ENCODE measurements around the gene CNTNAP2.

Gene CNTNAP2

GRCh38 chr7:146655928-146656797, 539.6 kb downstream of the CNTNAP2 start:
- Mint-ChIP-seq H3K36me3 (ENCODE audit: low read depth) (no peaks in the 10 kb centered on the region), H3K27me3 (ENCODE audit: low read depth) (no peaks in the 10 kb centered on the region), H3K27ac (no peak overlapping the region)

GRCh38 chr7:146656988-146657387, 540.4 kb downstream of the CNTNAP2 start:
- no peak overlapping the region for H3K27ac Mint-ChIP-seq
- no peaks in the 10 kb centered on the region for H3K36me3 Mint-ChIP-seq (ENCODE audit: low read depth)
- peaks cover 3% of the 10 kb centered on the region for H3K9me3 Mint-ChIP-seq
- no peaks in the 10 kb centered on the region for H3K4me1 Mint-ChIP-seq (ENCODE audit: low read depth)
- no peaks in the 10 kb centered on the region for H3K27me3 Mint-ChIP-seq (ENCODE audit: low read depth)
- no peak overlapping the region for H3K4me3 Mint-ChIP-seq

More at GRCh38 chr7:146655928-146656797, 539.6 kb downstream of the CNTNAP2 start:
- Mint-ChIP-seq H3K9me3 (peaks cover 3% of the 10 kb centered on the region), H3K4me1 (ENCODE audit: low read depth) (no peaks in the 10 kb centered on the region), H3K4me3 (no peak overlapping the region)

GRCh38 chr7:146658604-146659003, 542.0 kb downstream of the CNTNAP2 start:
- Mint-ChIP-seq H3K27ac (no peak overlapping the region), H3K4me3 (no peak overlapping the region), H3K9me3 (peaks cover 3% of the 10 kb centered on the region), H3K4me1 (ENCODE audit: low read depth) (no peaks in the 10 kb centered on the region), H3K36me3 (ENCODE audit: low read depth) (no peaks in the 10 kb centered on the region), H3K27me3 (ENCODE audit: low read depth) (no peaks in the 10 kb centered on the region)

GRCh38 chr7:146659732-146660131, 543.1 kb downstream of the CNTNAP2 start:
- Mint-ChIP-seq H3K4me3 (no peak overlapping the region), H3K4me1 (ENCODE audit: low read depth) (no peaks in the 10 kb centered on the region), H3K9me3 (peaks cover 3% of the 10 kb centered on the region), H3K27ac (no peak overlapping the region), H3K36me3 (ENCODE audit: low read depth) (no peaks in the 10 kb centered on the region), H3K27me3 (ENCODE audit: low read depth) (no peaks in the 10 kb centered on the region)

- H3K4me1 Mint-ChIP-seq (ENCODE audit: low read depth), result no peaks in the 10 kb centered on the region
- peaks cover 3% of the 10 kb centered on the region for H3K9me3 Mint-ChIP-seq
- H3K27me3 Mint-ChIP-seq (ENCODE audit: low read depth), result no peaks in the 10 kb centered on the region
- no peak overlapping the region for H3K4me3 Mint-ChIP-seq
- H3K27ac Mint-ChIP-seq, result no peak overlapping the region
- no peaks in the 10 kb centered on the region for H3K36me3 Mint-ChIP-seq (ENCODE audit: low read depth)
Observed at GRCh38 chr7:146660839-146661238, 544.2 kb downstream of the CNTNAP2 start.

GRCh38 chr7:146661435-146661834, 544.8 kb downstream of the CNTNAP2 start:
- H3K27ac Mint-ChIP-seq, result no peak overlapping the region
- H3K4me1 Mint-ChIP-seq (ENCODE audit: low read depth), result no peaks in the 10 kb centered on the region
- H3K27me3 Mint-ChIP-seq (ENCODE audit: low read depth), result no peaks in the 10 kb centered on the region
- H3K36me3 Mint-ChIP-seq (ENCODE audit: low read depth), result no peaks in the 10 kb centered on the region
- peaks cover 8% of the 10 kb centered on the region for H3K9me3 Mint-ChIP-seq
- H3K4me3 Mint-ChIP-seq, result no peak overlapping the region

- H3K9me3 Mint-ChIP-seq, result peaks cover 13% of the 10 kb centered on the region
- H3K4me1 Mint-ChIP-seq (ENCODE audit: low read depth), result no peaks in the 10 kb centered on the region
- H3K36me3 Mint-ChIP-seq (ENCODE audit: low read depth), result no peaks in the 10 kb centered on the region
- no peak overlapping the region for H3K4me3 Mint-ChIP-seq
- no peaks in the 10 kb centered on the region for H3K27me3 Mint-ChIP-seq (ENCODE audit: low read depth)
- H3K27ac Mint-ChIP-seq, result no peak overlapping the region
Observed at GRCh38 chr7:146661929-146662328, 545.3 kb downstream of the CNTNAP2 start.

- H3K9me3 Mint-ChIP-seq, result peaks cover 16% of the 10 kb centered on the region
- H3K4me3 Mint-ChIP-seq, result no peak overlapping the region
- no peaks in the 10 kb centered on the region for H3K27me3 Mint-ChIP-seq (ENCODE audit: low read depth)
- H3K27ac Mint-ChIP-seq, result no peak overlapping the region
- H3K36me3 Mint-ChIP-seq (ENCODE audit: low read depth), result no peaks in the 10 kb centered on the region
- H3K4me1 Mint-ChIP-seq (ENCODE audit: low read depth), result no peaks in the 10 kb centered on the region
Observed at GRCh38 chr7:146665023-146665422, 548.4 kb downstream of the CNTNAP2 start.

- Mint-ChIP-seq H3K27me3 (ENCODE audit: low read depth) (no peaks in the 10 kb centered on the region), H3K4me3 (no peak overlapping the region), H3K36me3 (ENCODE audit: low read depth) (no peaks in the 10 kb centered on the region), H3K4me1 (ENCODE audit: low read depth) (no peaks in the 10 kb centered on the region), H3K27ac (no peak overlapping the region), H3K9me3 (peaks cover 16% of the 10 kb centered on the region)
Observed at GRCh38 chr7:146670532-146670931, 553.9 kb downstream of the CNTNAP2 start.

- Mint-ChIP-seq H3K27ac (no peak overlapping the region), H3K4me1 (ENCODE audit: low read depth) (no peaks in the 10 kb centered on the region), H3K4me3 (no peak overlapping the region), H3K9me3 (no peaks in the 10 kb centered on the region), H3K27me3 (ENCODE audit: low read depth) (no peaks in the 10 kb centered on the region), H3K36me3 (ENCODE audit: low read depth) (no peaks in the 10 kb centered on the region)
Observed at GRCh38 chr7:146681487-146681886, 564.9 kb downstream of the CNTNAP2 start.

- Mint-ChIP-seq H3K27ac (no peak overlapping the region), H3K27me3 (ENCODE audit: low read depth) (no peaks in the 10 kb centered on the region), H3K9me3 (no peaks in the 10 kb centered on the region), H3K4me3 (no peak overlapping the region), H3K4me1 (ENCODE audit: low read depth) (no peaks in the 10 kb centered on the region), H3K36me3 (ENCODE audit: low read depth) (no peaks in the 10 kb centered on the region)
Observed at GRCh38 chr7:146683439-146683838, 566.8 kb downstream of the CNTNAP2 start.

- no peaks in the 10 kb centered on the region for H3K27me3 Mint-ChIP-seq (ENCODE audit: low read depth)
- H3K27ac Mint-ChIP-seq, result no peak overlapping the region
- H3K36me3 Mint-ChIP-seq (ENCODE audit: low read depth), result no peaks in the 10 kb centered on the region
- no peaks in the 10 kb centered on the region for H3K9me3 Mint-ChIP-seq
- no peak overlapping the region for H3K4me3 Mint-ChIP-seq
- H3K4me1 Mint-ChIP-seq (ENCODE audit: low read depth), result no peaks in the 10 kb centered on the region
Observed at GRCh38 chr7:146690987-146691386, 574.4 kb downstream of the CNTNAP2 start.

GRCh38 chr7:146698995-146699610, 582.5 kb downstream of the CNTNAP2 start:
- Mint-ChIP-seq H3K36me3 (ENCODE audit: low read depth) (no peaks in the 10 kb centered on the region), H3K27me3 (ENCODE audit: low read depth) (no peaks in the 10 kb centered on the region), H3K9me3 (no peaks in the 10 kb centered on the region), H3K4me3 (no peak overlapping the region), H3K4me1 (ENCODE audit: low read depth) (no peaks in the 10 kb centered on the region), H3K27ac (no peak overlapping the region)

GRCh38 chr7:146700015-146700560, 583.5 kb downstream of the CNTNAP2 start:
- no peak overlapping the region for H3K27ac Mint-ChIP-seq
- H3K36me3 Mint-ChIP-seq (ENCODE audit: low read depth), result no peaks in the 10 kb centered on the region
- no peaks in the 10 kb centered on the region for H3K9me3 Mint-ChIP-seq
- no peak overlapping the region for H3K4me3 Mint-ChIP-seq
- H3K4me1 Mint-ChIP-seq (ENCODE audit: low read depth), result no peaks in the 10 kb centered on the region
- H3K27me3 Mint-ChIP-seq (ENCODE audit: low read depth), result no peaks in the 10 kb centered on the region

- Mint-ChIP-seq H3K4me1 (ENCODE audit: low read depth) (no peaks in the 10 kb centered on the region), H3K27ac (no peak overlapping the region), H3K36me3 (ENCODE audit: low read depth) (no peaks in the 10 kb centered on the region), H3K4me3 (no peak overlapping the region), H3K9me3 (no peaks in the 10 kb centered on the region), H3K27me3 (ENCODE audit: low read depth) (no peaks in the 10 kb centered on the region)
Observed at GRCh38 chr7:146701166-146701565, 584.6 kb downstream of the CNTNAP2 start.

All from T-helper 1 cell treated with Interleukin-12 subunit alpha and Interleukin-12 subunit beta and Interleukin-4 antibody, amounts not matched to agents 30 μg/mL and 1 μg/mL, for 36 hours (primary cell).